AG09309 (cell line): ENCODE data around the gene ALDH1L1.
A peak's percentile ranks its signal among the peaks of the same experiment; 100 is the strongest.

ENCODE experiments used
- DNase-seq: peaks from one replicate; pipeline ENCODE4 v3.0.0-alpha.2; 2010; ENCODE audit warnings: low read depth
- H3K4me3 ChIP-seq: 2 replicates; pipeline ENCODE4 v1.5.1; 2011; ENCODE audit warnings: mild to moderate bottlenecking, low read depth, low read length, moderate library complexity; ENCODE audit not compliant: control insufficient read depth
- TF ChIP-seq, protein P1 (sequence below): IDR thresholded peaks from 2 replicates; pipeline ENCODE4 v1.5.1; 2011; ENCODE audit warnings: mild to moderate bottlenecking, low read depth, low read length, inconsistent platforms; ENCODE audit not compliant: insufficient read depth, control insufficient read depth; ENCODE audit errors: missing control alignments

ALDH1L1 gene

DNA sequence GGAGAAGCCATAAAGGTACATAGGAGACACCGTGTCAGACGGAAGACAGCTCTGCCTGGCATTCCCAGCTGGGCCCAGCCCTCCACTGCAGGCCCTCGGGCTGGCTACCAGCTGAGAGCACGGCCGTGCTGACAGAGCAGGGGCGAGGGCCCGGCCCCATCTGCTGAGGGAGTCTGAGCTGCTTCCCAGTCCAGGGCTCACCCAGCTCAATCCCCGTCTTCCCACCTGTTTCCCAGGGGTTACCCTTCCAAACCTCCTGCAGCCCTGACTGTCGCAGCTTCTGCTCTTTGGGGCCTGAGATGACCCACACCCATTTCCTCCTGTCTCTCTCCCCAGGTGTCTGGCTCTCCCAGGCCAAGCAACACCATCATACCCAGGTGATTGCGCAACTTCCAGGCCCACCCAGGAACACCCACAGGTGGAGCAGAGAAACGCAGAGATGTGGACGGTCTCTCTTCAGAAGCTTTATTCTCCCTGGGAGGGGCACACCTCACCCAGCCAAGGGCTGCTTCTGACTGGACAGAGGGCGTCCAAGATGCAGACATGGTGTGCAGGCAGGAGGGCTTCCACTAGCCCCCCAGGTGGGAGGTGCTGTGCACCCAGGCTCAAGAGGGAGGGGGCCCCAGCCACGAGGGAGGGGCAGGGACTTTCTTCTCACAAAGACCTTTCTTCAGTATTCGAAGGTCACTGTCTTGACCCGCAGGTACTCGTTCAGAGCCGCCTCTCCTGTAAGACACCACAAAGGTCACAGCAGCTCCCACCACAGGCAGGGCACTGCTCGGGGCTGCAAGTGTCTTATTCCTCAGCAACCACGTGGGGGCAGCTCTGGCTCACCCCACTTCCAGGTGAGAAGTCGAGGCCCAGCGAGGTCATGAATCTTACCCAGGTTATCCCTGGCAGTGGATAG is 77.0 kb downstream of the ALDH1L1 start:
- DNase-seq: no peak
- TF ChIP-seq, protein P1, sequence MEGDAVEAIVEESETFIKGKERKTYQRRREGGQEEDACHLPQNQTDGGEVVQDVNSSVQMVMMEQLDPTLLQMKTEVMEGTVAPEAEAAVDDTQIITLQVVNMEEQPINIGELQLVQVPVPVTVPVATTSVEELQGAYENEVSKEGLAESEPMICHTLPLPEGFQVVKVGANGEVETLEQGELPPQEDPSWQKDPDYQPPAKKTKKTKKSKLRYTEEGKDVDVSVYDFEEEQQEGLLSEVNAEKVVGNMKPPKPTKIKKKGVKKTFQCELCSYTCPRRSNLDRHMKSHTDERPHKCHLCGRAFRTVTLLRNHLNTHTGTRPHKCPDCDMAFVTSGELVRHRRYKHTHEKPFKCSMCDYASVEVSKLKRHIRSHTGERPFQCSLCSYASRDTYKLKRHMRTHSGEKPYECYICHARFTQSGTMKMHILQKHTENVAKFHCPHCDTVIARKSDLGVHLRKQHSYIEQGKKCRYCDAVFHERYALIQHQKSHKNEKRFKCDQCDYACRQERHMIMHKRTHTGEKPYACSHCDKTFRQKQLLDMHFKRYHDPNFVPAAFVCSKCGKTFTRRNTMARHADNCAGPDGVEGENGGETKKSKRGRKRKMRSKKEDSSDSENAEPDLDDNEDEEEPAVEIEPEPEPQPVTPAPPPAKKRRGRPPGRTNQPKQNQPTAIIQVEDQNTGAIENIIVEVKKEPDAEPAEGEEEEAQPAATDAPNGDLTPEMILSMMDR: no peak
- H3K4me3 ChIP-seq: no peak overlapping the region

DNA sequence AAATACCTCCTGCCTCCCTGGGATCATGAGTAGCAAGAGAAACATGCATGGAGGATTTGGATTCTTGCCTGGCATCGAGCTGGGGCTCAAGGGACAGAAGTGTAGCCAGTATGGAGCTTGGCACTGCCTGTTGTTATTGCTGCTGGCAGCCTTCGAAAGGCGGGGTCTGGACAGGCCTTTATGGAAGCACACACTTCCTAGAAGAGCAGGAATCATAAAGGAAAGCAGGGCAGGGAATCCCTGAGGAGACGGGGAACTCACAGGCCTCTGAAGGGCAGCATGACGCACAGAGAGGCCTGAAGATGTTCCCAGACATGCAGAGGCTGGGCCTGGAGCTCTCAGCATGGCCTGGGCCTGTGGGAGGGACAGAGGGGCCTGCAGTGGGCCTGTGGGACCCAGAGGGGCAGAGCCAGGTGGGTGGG is 77.8 kb downstream of the ALDH1L1 start:
- TF ChIP-seq, protein P1: no peak
- no peak overlapping the region for H3K4me3 ChIP-seq
- DNase-seq: peak; percentile 24

DNA sequence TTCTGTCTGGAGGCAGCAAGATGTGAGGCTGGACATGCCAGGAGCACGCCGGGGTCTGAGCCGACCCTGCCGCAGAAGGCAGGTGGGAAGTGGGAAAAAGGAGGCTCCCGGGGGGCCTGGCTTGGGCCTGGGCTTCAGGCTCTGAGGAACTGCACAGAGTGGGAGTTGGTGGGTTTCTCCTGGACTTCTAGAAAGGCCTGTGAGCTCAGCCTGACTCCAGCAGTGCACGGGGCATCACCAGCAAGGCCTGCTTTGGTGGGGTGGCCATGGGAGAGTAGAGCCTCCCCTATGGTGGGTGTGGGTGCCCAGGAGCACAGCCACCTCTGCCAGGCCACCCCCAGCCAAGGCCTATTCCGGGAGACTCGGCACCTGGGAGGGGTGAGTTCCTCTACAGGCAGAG is 78.4 kb downstream of the ALDH1L1 start:
- TF ChIP-seq, protein P1: no peak

DNA sequence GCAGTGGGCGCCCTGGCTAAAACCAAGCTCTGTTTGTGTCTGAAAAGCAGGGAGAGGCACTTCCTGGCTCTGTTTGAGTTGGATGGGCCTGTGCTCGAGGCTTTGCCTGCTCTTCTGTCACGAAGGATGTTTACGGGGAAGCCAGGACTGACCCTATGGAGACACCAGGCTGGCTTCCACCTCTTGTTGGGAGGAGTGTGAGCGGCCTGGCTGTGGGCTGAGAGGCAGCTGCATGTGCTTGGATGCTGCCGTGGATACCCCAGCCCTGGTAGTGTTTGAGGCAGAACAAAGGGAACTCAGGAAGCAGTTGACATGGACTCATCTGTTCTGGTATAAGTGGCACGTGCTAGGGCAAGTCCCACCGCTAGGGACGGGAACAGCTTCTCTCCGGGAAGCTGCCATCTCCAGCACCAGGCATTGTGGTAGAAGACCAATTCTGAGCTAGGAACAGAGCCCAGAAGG is 78.8 kb downstream of the ALDH1L1 start:
- DNase-seq: no peak
- no peak overlapping the region for H3K4me3 ChIP-seq
- TF ChIP-seq, protein P1: no peak

More for the DNA sequence above, 78.4 kb downstream of the ALDH1L1 start:
- H3K4me3 ChIP-seq: no peak overlapping the region
- no peak for DNase-seq

DNA sequence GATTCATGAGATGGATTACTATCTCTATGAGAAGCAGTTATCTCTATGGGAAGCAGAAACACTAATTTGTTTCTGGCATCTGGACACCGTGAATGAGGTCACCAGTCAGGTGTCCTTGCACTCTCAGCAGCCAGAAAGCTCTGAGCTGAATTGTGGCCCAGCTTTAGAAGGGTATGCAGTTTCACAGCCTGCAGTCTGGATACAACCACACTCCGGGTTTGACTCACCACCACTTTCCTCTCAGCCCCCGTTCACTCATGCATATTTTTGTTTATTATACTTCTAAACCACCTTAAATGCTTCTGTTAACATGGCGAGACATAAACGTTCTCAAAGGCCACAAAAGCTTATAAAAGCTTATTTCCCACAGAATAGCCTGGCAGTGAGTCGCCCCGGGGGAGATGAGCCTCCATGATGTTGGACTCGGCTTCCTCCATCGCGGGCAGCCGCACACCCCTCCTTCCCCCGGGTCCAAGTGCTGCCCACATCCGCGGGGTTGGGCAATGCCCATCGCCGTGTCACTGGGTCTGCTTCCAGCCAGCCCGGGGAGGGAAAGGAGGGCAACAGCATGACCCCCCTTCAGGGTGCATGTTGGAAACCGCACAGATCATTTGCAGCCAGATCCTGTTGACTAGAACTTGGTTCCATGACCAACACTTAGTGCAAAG is 79.6 kb downstream of the ALDH1L1 start:
- TF ChIP-seq, protein P1: no peak
- DNase-seq: peak; percentile 59

DNA sequence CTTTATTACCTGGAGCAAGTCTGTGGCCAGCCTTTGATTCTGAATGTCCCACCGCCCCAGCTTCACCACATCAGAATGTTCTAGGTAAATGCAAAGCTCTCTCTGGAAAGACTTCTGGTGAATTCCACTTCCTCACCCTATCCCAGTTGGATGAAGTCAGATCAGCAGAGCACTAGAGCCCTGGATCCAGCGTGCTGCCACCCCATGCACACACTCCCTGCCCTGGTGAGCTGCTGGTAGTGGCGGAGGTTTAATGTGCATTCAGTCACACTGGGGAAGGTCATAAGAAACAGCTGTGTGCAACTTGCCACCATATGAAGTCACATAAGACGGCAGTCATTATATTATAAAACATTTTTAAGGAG is 80.1 kb downstream of the ALDH1L1 start:
- H3K4me3 ChIP-seq: no peak overlapping the region
- TF ChIP-seq, protein P1: no peak
- DNase-seq: no peak

More for the DNA sequence above, 79.6 kb downstream of the ALDH1L1 start:
- H3K4me3 ChIP-seq: peak overlapping the region; percentile 1
